Measurements from ENCODE around the gene HAO2.

HAO2 gene

DNA sequence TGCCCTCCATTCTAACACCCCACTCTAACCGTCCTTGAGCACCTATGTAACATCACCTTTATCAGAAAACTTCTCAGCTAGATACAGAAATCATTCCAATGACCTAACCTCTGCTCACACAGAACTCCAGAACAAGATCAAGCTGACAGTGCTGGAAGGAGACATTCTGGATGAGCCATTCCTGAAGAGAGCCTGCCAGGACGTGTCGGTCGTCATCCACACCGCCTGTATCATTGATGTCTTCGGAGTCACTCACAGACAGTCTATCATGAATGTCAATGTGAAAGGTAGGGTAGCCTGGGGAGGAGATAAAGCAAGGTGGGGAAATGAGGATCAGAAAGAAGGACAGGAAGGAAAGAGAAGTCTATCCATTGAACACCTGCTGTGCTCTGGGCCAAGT lies 74.2 kb downstream of the HAO2 start:
- DNase-seq: no peak

All from stimulated activated CD4-positive, alpha-beta T cell treated with anti-CD3 and anti-CD28 coated beads, Interleukin-12 subunit alpha, Interleukin-12 subunit beta, amount 100 ng/mL, for 4 hours (primary cell).